HEK293T (cell line): ENCODE data around the gene KCNJ1.

ENCODE experiments used
- CTCF ChIA-PET: fragments of 350-600 bp; formaldehyde crosslinking; extraction: SDS; loops from one replicate; lab custom pipeline; 2021; ENCODE audit warnings: antibody characterized with exemption, inconsistent platforms; lab: Yijun Ruan, JAX
- POLR2A ChIA-PET: fragments of 350-600 bp; formaldehyde crosslinking; extraction: SDS; loops from one replicate; lab custom pipeline; 2020; ENCODE audit warnings: antibody characterized with exemption, inconsistent platforms; lab: Yijun Ruan, JAX
- DNase-seq: peaks from one replicate; pipeline ENCODE4 v3.0.0; 2012; ENCODE audit warnings: mixed read lengths; ENCODE audit errors: extremely low spot score
- ARNT ChIP-seq: fragments of 450-650 bp; IDR thresholded peaks from 2 replicates; pipeline ENCODE4 v1.6.1; 2017; ENCODE audit warnings: mild to moderate bottlenecking
- BHLHE40 ChIP-seq: fragments of 450-650 bp; IDR thresholded peaks from 2 replicates; pipeline ENCODE4 v1.6.1; 2016; ENCODE audit warnings: mild to moderate bottlenecking, moderate library complexity, borderline replicate concordance
- CTBP1 ChIP-seq: fragments of 450-650 bp; IDR thresholded peaks from 2 replicates; pipeline ENCODE4 v1.6.1; 2016; ENCODE audit warnings: borderline replicate concordance
- ELF4 ChIP-seq: fragments of 450-650 bp; IDR thresholded peaks from 2 replicates; pipeline ENCODE4 v1.6.1; 2017; ENCODE audit warnings: antibody characterized with exemption
- FOXA1 ChIP-seq: fragments of 450-650 bp; IDR thresholded peaks from 2 replicates; pipeline ENCODE4 v1.6.1; 2016; ENCODE audit warnings: mild to moderate bottlenecking
- FOXK2 ChIP-seq: fragments of 450-650 bp; IDR thresholded peaks from 2 replicates; pipeline ENCODE4 v1.6.1; 2016; ENCODE audit warnings: mild to moderate bottlenecking
- FOXM1 ChIP-seq: fragments of 450-650 bp; IDR thresholded peaks from 2 replicates; pipeline ENCODE4 v1.6.1; 2017; ENCODE audit warnings: mild to moderate bottlenecking, borderline replicate concordance
- HDGF ChIP-seq: fragments of 450-650 bp; IDR thresholded peaks from 2 replicates; pipeline ENCODE4 v1.6.1; 2017; ENCODE audit warnings: antibody characterized with exemption, borderline replicate concordance
- L3MBTL2 ChIP-seq: fragments of 450-650 bp; conservative IDR thresholded peaks from 2 replicates; pipeline ENCODE4 v1.6.1; 2016; ENCODE audit warnings: mild to moderate bottlenecking
- LEF1 ChIP-seq: fragments of 450-650 bp; IDR thresholded peaks from 2 replicates; pipeline ENCODE4 v1.6.1; 2017; ENCODE audit warnings: mild to moderate bottlenecking, borderline replicate concordance
- NFRKB ChIP-seq: fragments of 450-650 bp; IDR thresholded peaks from 2 replicates; pipeline ENCODE4 v1.6.1; 2016; ENCODE audit warnings: mild to moderate bottlenecking, moderate library complexity
- PKNOX1 ChIP-seq: fragments of 450-650 bp; IDR thresholded peaks from 2 replicates; pipeline ENCODE4 v1.6.1; 2016
- SP1 ChIP-seq: fragments of 450-650 bp; IDR thresholded peaks from 2 replicates; pipeline ENCODE4 v1.6.1; 2017
- SUZ12 ChIP-seq: fragments of 450-650 bp; IDR thresholded peaks from 2 replicates; pipeline ENCODE4 v1.6.1; 2016; ENCODE audit warnings: mild to moderate bottlenecking
- TARDBP ChIP-seq: fragments of 450-650 bp; IDR thresholded peaks from 2 replicates; pipeline ENCODE4 v1.6.1; 2016
- ZNF384 ChIP-seq: fragments of 450-650 bp; IDR thresholded peaks from 2 replicates; pipeline ENCODE4 v1.6.1; 2016

The KCNJ1 gene

GRCh38 chr11:128814856-128815705 is 52.0 kb downstream of the KCNJ1 start:
- peak; percentile 56 for DNase-seq
- POLR2A ChIA-PET = no interaction called here
- no peak for TF ChIP-seq CTBP1
- TF ChIP-seq SP1 = no peak
- TF ChIP-seq ARNT = no peak
- no peak for TF ChIP-seq PKNOX1
- no peak for TF ChIP-seq L3MBTL2
- CTCF ChIA-PET = no interaction called here

GRCh38 chr11:128813729-128814128 is 53.4 kb downstream of the KCNJ1 start:
- no peak for DNase-seq
- CTCF ChIA-PET = no interaction called here
- POLR2A ChIA-PET = no interaction called here
- TF ChIP-seq FOXA1 (no peak), TARDBP (no peak), ARNT (no peak), ZNF384 (no peak), BHLHE40 (no peak), CTBP1 (no peak), SP1 (no peak), PKNOX1 (no peak)

- TF ChIP-seq FOXM1 (no peak), CTBP1 (no peak), PKNOX1 (no peak), ZNF384 (no peak), NFRKB (no peak), FOXA1 (no peak), FOXK2 (no peak), BHLHE40 (no peak), ELF4 (no peak), ARNT (no peak), SUZ12 (no peak), HDGF (no peak)
- no peak for DNase-seq
- ChIA-PET POLR2A (no interaction called here), CTCF (no interaction called here)
Measured at GRCh38 chr11:128810784-128811514, 56.1 kb downstream of the KCNJ1 start.

- DNase-seq = no peak
- TF ChIP-seq ZNF384 (no peak), LEF1 (no peak), PKNOX1 (no peak), HDGF (no peak), NFRKB (no peak), FOXM1 (no peak), FOXK2 (no peak), FOXA1 (no peak), TARDBP (no peak), ELF4 (no peak), CTBP1 (no peak), ARNT (no peak), BHLHE40 (no peak)
- POLR2A ChIA-PET = no interaction called here
- CTCF ChIA-PET = no interaction called here
Measured at GRCh38 chr11:128809128-128809527, 58.0 kb downstream of the KCNJ1 start.

GRCh38 chr11:128807909-128808308 is 59.2 kb downstream of the KCNJ1 start:
- POLR2A ChIA-PET = no interaction called here
- CTCF ChIA-PET = interaction anchor here (0.5 kb wide), 1 partner anchor 475 kb away, joined by 3 read pairs; no protein-coding TSS in a partner anchor

More at GRCh38 chr11:128807909-128808308, 59.2 kb downstream of the KCNJ1 start:
- DNase-seq = no peak
- TF ChIP-seq SUZ12 = no peak
- no peak for TF ChIP-seq TARDBP
- no peak for TF ChIP-seq SP1
- no peak for TF ChIP-seq ELF4
- no peak for TF ChIP-seq FOXA1
- TF ChIP-seq L3MBTL2 = no peak
- no peak for TF ChIP-seq ZNF384
- TF ChIP-seq PKNOX1 = no peak
- TF ChIP-seq LEF1 = no peak
- no peak for TF ChIP-seq BHLHE40
